HepG2 (cell line): ENCODE measurements around the gene LAMC3. TPM values are rescaled to one million over a fixed set of nuclear protein-coding genes. Genes with fewer than 3 reads are reported as not detected.

Experiments used
- ATAC-seq: fragments of 200-7000 bp; cut with Tn5 transposase; 3 replicates; pipeline ENCODE4 v1.9.1; 2020; ENCODE audit warnings: mild to moderate bottlenecking, moderate library complexity
- BruUV-seq: library from RNA; stranded (reverse); fragments of 400-500 nt; replicated peaks from 2 replicates; lab custom pipeline; 2021; lab: Mats Ljungman, UMichigan
- CTCF ChIA-PET: fragments of 300-600 bp; formaldehyde crosslinking; extraction: SDS; loops from one replicate; lab custom pipeline; 2021; ENCODE audit warnings: low total read pairs, inconsistent platforms, low intra/inter-chr PET ratio; lab: Yijun Ruan, JAX
- POLR2A ChIA-PET: fragments of 350-600 bp; sonication (Branson Sonifier 250); formaldehyde crosslinking; loops from one replicate; lab custom pipeline; 2020; ENCODE audit warnings: antibody characterized with exemption, inconsistent platforms; lab: Yijun Ruan, JAX
- DNase-seq: peaks from one replicate; pipeline ENCODE4 v3.0.0-alpha.2; 2015; ENCODE audit warnings: low spot score
- FAIRE-seq: peaks from 3 replicates; lab custom pipeline; 2011; peaks lifted over from hg19 to GRCh38; lab: Jason Lieb, UNC
- H2AFZ ChIP-seq: one replicate; pipeline ENCODE4 v1.6.1; 2011; ENCODE audit warnings: low read length, inconsistent platforms
- H3K27ac ChIP-seq: fragments of 300-600 bp; 3 replicates; pipeline ENCODE4 v1.8.0; 2011; ENCODE audit warnings: mixed run types, mild to moderate bottlenecking, mixed read lengths, low read length, inconsistent platforms; ENCODE audit not compliant: insufficient read depth; ENCODE audit errors: extremely low read length
- H3K27me3 ChIP-seq, 2 experiments: fragments of 200-600 bp in 1 of 2; 2 replicates in 1 of 2; 3 replicates in 1 of 2; pipeline versions ENCODE4 v1.6.0 to v1.8.0; 2011; ENCODE audit warnings: low read length in 2 of 2, mild to moderate bottlenecking in 2 of 2, moderate library complexity in 2 of 2, inconsistent platforms in 1 of 2; ENCODE audit not compliant: insufficient read depth in 2 of 2, control insufficient read depth in 1 of 2
- H3K36me3 ChIP-seq, 2 experiments: fragments of 200-600 bp in 1 of 2; replicated peaks in 1 of 2; 2 replicates in 1 of 2; 3 replicates in 1 of 2; pipeline versions ENCODE4 v1.5.1 to v1.8.0; 2011; ENCODE audit warnings: low read length in 2 of 2, inconsistent platforms in 1 of 2; ENCODE audit not compliant: insufficient read depth in 2 of 2, control insufficient read depth in 1 of 2
- H3K4me1 ChIP-seq: 2 replicates; pipeline ENCODE4 v1.5.1; 2012; ENCODE audit warnings: low read length, inconsistent platforms; ENCODE audit not compliant: insufficient read depth
- H3K4me2 ChIP-seq: 2 replicates; pipeline ENCODE4 v1.6.0; 2011; ENCODE audit warnings: low read depth, low read length, inconsistent platforms
- H3K4me3 ChIP-seq, 3 experiments: fragments of 200-600 bp in 1 of 3; sonication (generic), shearing (Covaris generic) in 1 of 3; replicated peaks in 1 of 3; 2 replicates each; pipeline ENCODE4 v1.5.1; 2011 to 2016; ENCODE audit warnings: low read length in 3 of 3, inconsistent platforms in 2 of 3, low read depth in 2 of 3, mild to moderate bottlenecking in 2 of 3, control low read depth in 1 of 3, mixed read lengths in 1 of 3; ENCODE audit not compliant: insufficient read depth in 1 of 3
- H3K79me2 ChIP-seq: one replicate; pipeline ENCODE4 v1.6.1; 2011; ENCODE audit warnings: low read length, inconsistent platforms; ENCODE audit not compliant: insufficient read depth
- H3K9ac ChIP-seq: 2 replicates; pipeline ENCODE4 v1.6.0; 2011; ENCODE audit warnings: mild to moderate bottlenecking, low read depth, low read length, inconsistent platforms; ENCODE audit not compliant: insufficient read depth
- H3K9me3 ChIP-seq: 2 replicates; pipeline ENCODE4 v1.5.1; 2012; ENCODE audit warnings: mild to moderate bottlenecking, low read length
- H4K20me1 ChIP-seq: 2 replicates; pipeline ENCODE4 v1.6.0; 2011; ENCODE audit warnings: inconsistent platforms, mild to moderate bottlenecking, low read length, moderate library complexity; ENCODE audit not compliant: insufficient read depth
- AGO2 ChIP-seq: fragments of 200-400 bp; formaldehyde crosslinking; optimal IDR thresholded peaks from 2 replicates; pipeline ENCODE3; 2017; ENCODE audit warnings: mild to moderate bottlenecking, low read depth, low read length, moderate library complexity
- FOXO1 ChIP-seq: sonication (generic); formaldehyde crosslinking; IDR thresholded peaks from 2 replicates; pipeline ENCODE4 v1.4.0; 2020; ENCODE audit warnings: missing genetic modification reagents
- GLI4 ChIP-seq: sonication (generic); formaldehyde crosslinking; IDR thresholded peaks from 2 replicates; pipeline ENCODE4 v1.5.1; 2020; ENCODE audit warnings: missing genetic modification reagents, mild to moderate bottlenecking, moderate library complexity, borderline replicate concordance
- MTA3 ChIP-seq: sonication (generic); formaldehyde crosslinking; IDR thresholded peaks from 2 replicates; pipeline ENCODE4 v1.4.0; 2020; ENCODE audit warnings: missing genetic modification reagents
- NCOA2 ChIP-seq: sonication (generic); formaldehyde crosslinking; IDR thresholded peaks from 2 replicates; pipeline ENCODE4 v1.8.0; 2022; ENCODE audit warnings: inconsistent platforms
- NFE2L1 ChIP-seq: sonication (generic); formaldehyde crosslinking; IDR thresholded peaks from 2 replicates; pipeline ENCODE4 v1.4.0; 2020; ENCODE audit warnings: missing genetic modification reagents, mild to moderate bottlenecking, borderline replicate concordance
- NFIB ChIP-seq: sonication (generic); formaldehyde crosslinking; IDR thresholded peaks from 2 replicates; pipeline ENCODE4 v1.9.0; 2021; ENCODE audit warnings: missing genetic modification reagents, mild to moderate bottlenecking, borderline replicate concordance
- RBM22 ChIP-seq: fragments of 200-400 bp; formaldehyde crosslinking; optimal IDR thresholded peaks from 2 replicates; pipeline ENCODE3; 2017; ENCODE audit warnings: mild to moderate bottlenecking, low read length, moderate library complexity
- RFX5 ChIP-seq: IDR thresholded peaks from 2 replicates; pipeline ENCODE4 v1.6.1; 2011; ENCODE audit warnings: low read depth, low read length, improper control_type of control experiment
- SIN3A ChIP-seq: IDR thresholded peaks from 2 replicates; pipeline ENCODE4 v1.6.1; 2011; ENCODE audit warnings: low read depth, mild to moderate bottlenecking, control low read depth, low read length, borderline replicate concordance
- SNAPC2 ChIP-seq: sonication (generic); formaldehyde crosslinking; IDR thresholded peaks from 2 replicates; pipeline ENCODE4 v1.8.1; 2022; ENCODE audit warnings: mild to moderate bottlenecking, missing genetic modification reagents
- SP5 ChIP-seq: IDR thresholded peaks from 2 replicates; pipeline ENCODE4 v1.6.1; 2016; ENCODE audit warnings: low read depth, borderline replicate concordance
- SRSF9 ChIP-seq: fragments of 200-400 bp; formaldehyde crosslinking; IDR thresholded peaks from 2 replicates; pipeline ENCODE4 v1.6.1; 2018; ENCODE audit warnings: borderline replicate concordance, mild to moderate bottlenecking, low read depth, low read length; ENCODE audit not compliant: insufficient read depth, poor library complexity, severe bottlenecking
- ZBED4 ChIP-seq: sonication (generic); formaldehyde crosslinking; IDR thresholded peaks from 2 replicates; pipeline ENCODE4 v1.4.0; 2020; ENCODE audit warnings: missing genetic modification reagents, borderline replicate concordance
- ZFP82 ChIP-seq: sonication (generic); formaldehyde crosslinking; IDR thresholded peaks from 2 replicates; pipeline ENCODE4 v1.5.1; 2020; ENCODE audit warnings: mild to moderate bottlenecking, missing genetic modification reagents, borderline replicate concordance
- ZNF160 ChIP-seq: sonication (generic); formaldehyde crosslinking; IDR thresholded peaks from 2 replicates; pipeline ENCODE4 v1.8.0; 2022; ENCODE audit warnings: mild to moderate bottlenecking, inconsistent platforms, missing genetic modification reagents
- ZNF367 ChIP-seq: sonication (generic); formaldehyde crosslinking; IDR thresholded peaks from 2 replicates; pipeline ENCODE4 v1.4.0; 2020; ENCODE audit warnings: missing genetic modification reagents, borderline replicate concordance
- ZNF543 ChIP-seq: sonication (generic); formaldehyde crosslinking; IDR thresholded peaks from 2 replicates; pipeline ENCODE4 v1.4.0; 2020; ENCODE audit warnings: mild to moderate bottlenecking, missing genetic modification reagents
- ZNF780A ChIP-seq: sonication (generic); formaldehyde crosslinking; IDR thresholded peaks from 2 replicates; pipeline ENCODE4 v1.8.0; 2022; ENCODE audit warnings: mild to moderate bottlenecking, missing genetic modification reagents, moderate library complexity
- WGBS: methylation state at CpG from one replicate; pipeline ENCODE4 v1.1.6; 2017; ENCODE audit warnings: low lambda C conversion rate; 5-methylcytosine and 5-hydroxymethylcytosine counted together
- in situ Hi-C: cut with HindIII; loops from 2 replicates; pipeline ENCODE4 v1.10.0; 2017; ENCODE audit warnings: low pct_unique_long_range_greater_than_20kb; ENCODE audit not compliant: extremely low pct_ligation_motif_present
- intact Hi-C: fragments of 100-400 bp; cut with micrococcal nuclease; formaldehyde crosslinking; loops from one replicate; pipeline ENCODE4 v1.10.0; 2022; ENCODE audit not compliant: unreplicated experiment
- polyA plus RNA-seq, 8 experiments: library from polyadenylated mRNA; depleted of rRNA in 3 of 8; stranded (reverse) in 7 of 8; unstranded in 1 of 8; fragments of >200 nt; fragmentation: Illumina TruSeq in 4 of 8; extraction: Trizol in 4 of 8; gene quantifications; 2 replicates each; pipeline versions ENCODE4 v1.2.1 to v1.2.3, GENCODE V29; 2011 to 2016; ENCODE audit warnings: low read depth in 4 of 8, missing spikeins in 1 of 8, mixed read lengths in 1 of 8; ENCODE audit not compliant: insufficient read depth in 1 of 8
- total RNA-seq, 5 experiments: library from RNA; depleted of rRNA; stranded (reverse); fragments of >200 nt; fragmentation: Illumina TruSeq; extraction: Trizol; gene quantifications; 2 replicates each; pipeline ENCODE4 v1.2.3, GENCODE V29; 2016; ENCODE audit warnings: low read depth in 1 of 5

The LAMC3 gene
- total and polyA plus RNA-seq, 2 of the 13 experiments (the other 11 are each of a cell fraction or from before 2014, with no cell fraction given): 0.07 to 0.57 TPM

GRCh38 chr9:131111186-131111853 is 102.3 kb downstream of the LAMC3 start:
- peaks cover 17% of the 10 kb centered on the region for H3K4me1 ChIP-seq
- H3K27ac ChIP-seq: peak overlapping the region; percentile 33
- H3K79me2 ChIP-seq: no peaks in the 10 kb centered on the region
- peak overlapping the region in 1 of 3 experiments; percentile 7; a peak in 2 of 6 replicates for H3K4me3 ChIP-seq
- no TSS peak for BruUV-seq
- H4K20me1 ChIP-seq: no peaks in the 10 kb centered on the region
- ATAC-seq (peak; percentile 23), FAIRE-seq (no peak), DNase-seq (no peak)
- H3K36me3 ChIP-seq: no peaks in the 10 kb centered on the region; a peak in 1 of 5 replicates
- TF ChIP-seq AGO2: no peak
- no peak for TF ChIP-seq NCOA2 (CRISPR knock-in tag)
- TF ChIP-seq SRSF9: no peak
- TF ChIP-seq RFX5: no peak
- no peak for TF ChIP-seq SNAPC2
- no peak for TF ChIP-seq ZNF160 (CRISPR knock-in tag)
- TF ChIP-seq ZNF543: no peak
- TF ChIP-seq SP5 (CRISPR knock-in tag): no peak
- TF ChIP-seq ZNF367 (CRISPR knock-in tag): no peak
- no peak for TF ChIP-seq MTA3
- no peak for TF ChIP-seq NFIB (CRISPR knock-in tag)
- TF ChIP-seq SIN3A: no peak
- no peak for TF ChIP-seq FOXO1 (CRISPR knock-in tag)
- no peak for TF ChIP-seq ZBED4 (CRISPR knock-in tag)
- TF ChIP-seq RBM22: no peak
- no peak for TF ChIP-seq GLI4 (CRISPR knock-in tag)
- TF ChIP-seq ZNF780A: no peak
- TF ChIP-seq NFE2L1 (CRISPR knock-in tag): no peak
- TF ChIP-seq ZFP82 (CRISPR knock-in tag): no peak
- H2AFZ ChIP-seq: no peak overlapping the region
- H3K9me3 ChIP-seq: no peaks in the 10 kb centered on the region
- in situ Hi-C loops (no loop called here), intact Hi-C loops (no loop called here)
- CTCF ChIA-PET: no interaction called here
- H3K4me2 ChIP-seq: peak overlapping the region; percentile 53
- H3K27me3 ChIP-seq: no peaks in the 10 kb centered on the region; a peak in 1 of 5 replicates
- WGBS: 73% methylated on average over 5 of the region's 10 CpGs
- POLR2A ChIA-PET: interaction anchor here (1.8 to 3.2 kb wide), 2 partner anchors 12 to 14 kb away, joined by 8 to 15 read pairs; partner anchors contain the start of gene NUP214
- H3K9ac ChIP-seq: peak overlapping the region; percentile 45
